Left colon (tissue), 2 donors: ENCODE data around the gene PPP1R1C. TPM values are rescaled to one million over a fixed set of nuclear protein-coding genes. Genes with fewer than 3 reads are reported as not detected.
"Not testable (repeated sequence)": the region's sequence is repeated elsewhere in the genome, so short reads cannot be mapped to it uniquely, and the experiment has no call there.

ENCODE experiments used
- ATAC-seq: fragments of 200-7000 bp; cut with Tn5 transposase; one replicate; pipeline ENCODE4 v1.9.1; 2020; ENCODE audit warnings: mild to moderate bottlenecking, moderate library complexity
- DNase-seq, 2 donors: peaks; one replicate each; pipeline ENCODE4 v3.0.0-alpha.2; 2020
- intact Hi-C, 2 donors: fragments of 100-400 bp; cut with DNase I in 1 of 2; cut with micrococcal nuclease in 1 of 2; formaldehyde crosslinking; loops; one replicate each; pipeline versions ENCODE4 v1.11.2 to v1.14.0; 2022; cut with DNase I, micrococcal nuclease
- long read RNA-seq: library from polyadenylated mRNA; unstranded; transcript quantifications from one replicate; pipeline ENCODE4 v2.0.0, GENCODE V29; 2021
- total RNA-seq, 2 donors: library from RNA; stranded (reverse); fragmentation: NEBNext Ultra II Directional; extraction: Animal tissue kit (Norgen Biotek cat#: 25700); gene quantifications; one replicate each; pipeline ENCODE4 v1.2.1, GENCODE V29; 2021
- donor health status: DM: no; HTN: no; CAD: no.
- donor health status: DM: yes; HTN: yes; CAD: no.

Gene PPP1R1C
- 1 to 10 TPM in 1 of 2 donors, under 1 TPM in 1; 0.98 to 1.0 TPM for total RNA-seq
- long read RNA-seq, partial matches to known transcripts, result 0 of 1 reads
- long read RNA-seq, other reads (novel, unspliced or antisense), result 0 of 1 reads

GRCh38 chr2:181985632-181986205 lies at the start of gene PPP1R1C:
Gene PPP1R1C (plus strand): TSS chr2:181985853. CDS start chr2:181986111, 258 bp downstream.
- intact Hi-C loops, result no loop called here
- DNase-seq (no peak), ATAC-seq (no peak)

GRCh38 chr2:181937473-181937872 lies 48.2 kb upstream of the PPP1R1C start:
- DNase-seq (no peak), ATAC-seq (no peak)
- intact Hi-C loops, result no loop called here

GRCh38 chr2:181943411-181944124 lies 42.1 kb upstream of the PPP1R1C start:
- intact Hi-C loops, result no loop called here
- DNase-seq, result no peak
- no peak for ATAC-seq

- ATAC-seq (peak; percentile 39), DNase-seq (no peak)
- intact Hi-C loops, result no loop called here
Observed at GRCh38 chr2:181944164-181944913, 41.3 kb upstream of the PPP1R1C start.

- intact Hi-C loops, result no loop called here
- DNase-seq, result no peak
- ATAC-seq, result no peak
Observed at GRCh38 chr2:181944914-181945291, 40.8 kb upstream of the PPP1R1C start.

GRCh38 chr2:181946444-181947127 lies 39.1 kb upstream of the PPP1R1C start:
- no peak for ATAC-seq
- no peak for DNase-seq
- intact Hi-C loops, result no loop called here

- intact Hi-C loops, result no loop called here
- ATAC-seq, result no peak
- DNase-seq, result no peak
Observed at GRCh38 chr2:181947273-181947672, 38.4 kb upstream of the PPP1R1C start.

GRCh38 chr2:181948227-181948626 lies 37.4 kb upstream of the PPP1R1C start:
- ATAC-seq (no peak), DNase-seq (no peak)
- intact Hi-C loops, result no loop called here

GRCh38 chr2:181949047-181949446 lies 36.6 kb upstream of the PPP1R1C start:
- intact Hi-C loops, result no loop called here
- no peak for DNase-seq
- ATAC-seq, result no peak

- intact Hi-C loops, result no loop called here
- ATAC-seq, result no peak
- DNase-seq, result no peak
Observed at GRCh38 chr2:181952404-181953226, 33.0 kb upstream of the PPP1R1C start.

- DNase-seq, result peak; percentile 52 to 75
- intact Hi-C loops, result no loop called here
Observed at GRCh38 chr2:181953881-181954537, 31.6 kb upstream of the PPP1R1C start.

GRCh38 chr2:181954538-181954883 lies 31.1 kb upstream of the PPP1R1C start:
- DNase-seq (no peak), ATAC-seq (peak; percentile 54)
- intact Hi-C loops, result no loop called here

More at GRCh38 chr2:181953881-181954537, 31.6 kb upstream of the PPP1R1C start:
- peak; percentile 89 for ATAC-seq

- no peak for ATAC-seq
Observed at GRCh38 chr2:181955010-181955409, 30.6 kb upstream of the PPP1R1C start.

GRCh38 chr2:181955866-181956265 lies 29.8 kb upstream of the PPP1R1C start:
- DNase-seq, ATAC-seq, intact Hi-C loops: not testable (repeated sequence)

More at GRCh38 chr2:181955010-181955409, 30.6 kb upstream of the PPP1R1C start:
- no peak for DNase-seq
- intact Hi-C loops, result no loop called here

GRCh38 chr2:181957668-181958067 lies 28.0 kb upstream of the PPP1R1C start:
- intact Hi-C loops, result no loop called here
- no peak for DNase-seq
- ATAC-seq, result no peak

GRCh38 chr2:181958726-181959125 lies 26.9 kb upstream of the PPP1R1C start:
- intact Hi-C loops, result no loop called here
- ATAC-seq, result no peak
- DNase-seq, result no peak

- DNase-seq (no peak), ATAC-seq (no peak)
- intact Hi-C loops, result no loop called here
Observed at GRCh38 chr2:181959508-181959907, 26.1 kb upstream of the PPP1R1C start.

- ATAC-seq, DNase-seq, intact Hi-C loops: not testable (repeated sequence)
Observed at GRCh38 chr2:181961167-181961566, 24.5 kb upstream of the PPP1R1C start.
